ENCODE results near the gene JARID2.

The JARID2 gene

GRCh38 chr6:15475872-15476271 is 230.0 kb downstream of the JARID2 start:
- no peak for DNase-seq

- peak; percentile 9 for DNase-seq
These were observed 230.9 kb downstream of the JARID2 start for GRCh38 chr6:15476631-15477380.

- DNase-seq, result no peak
These were observed 231.9 kb downstream of the JARID2 start for GRCh38 chr6:15477746-15478145.

- peak; percentile 23 for DNase-seq
These were observed 233.9 kb downstream of the JARID2 start for GRCh38 chr6:15479761-15480160.

- no peak for DNase-seq
These were observed 234.7 kb downstream of the JARID2 start for GRCh38 chr6:15480525-15480924.

GRCh38 chr6:15481390-15482291 is 235.8 kb downstream of the JARID2 start:
- DNase-seq, result no peak

- DNase-seq, result peak; percentile 27
These were observed 237.2 kb downstream of the JARID2 start for GRCh38 chr6:15483060-15483459.

- DNase-seq, result no peak
These were observed 238.3 kb downstream of the JARID2 start for GRCh38 chr6:15484140-15484539.

- no peak for DNase-seq
These were observed 239.0 kb downstream of the JARID2 start for GRCh38 chr6:15484821-15485220.

- DNase-seq, result no peak
These were observed 240.1 kb downstream of the JARID2 start for GRCh38 chr6:15485936-15486335.

- DNase-seq, result no peak
These were observed 241.4 kb downstream of the JARID2 start for GRCh38 chr6:15487262-15487661.

GRCh38 chr6:15489261-15489962 is 243.5 kb downstream of the JARID2 start:
- DNase-seq, result no peak

- no peak for DNase-seq
These were observed 244.6 kb downstream of the JARID2 start for GRCh38 chr6:15490242-15491100.

GRCh38 chr6:15491255-15491985 is 245.6 kb downstream of the JARID2 start:
- peak; percentile 74 for DNase-seq

GRCh38 chr6:15491986-15492269 is 246.1 kb downstream of the JARID2 start:
- no peak for DNase-seq

- peak; percentile 57 for DNase-seq
These were observed 247.7 kb downstream of the JARID2 start for GRCh38 chr6:15493437-15494168.

GRCh38 chr6:15495375-15495901 is 249.6 kb downstream of the JARID2 start:
- DNase-seq, result peak; percentile 16

GRCh38 chr6:15496345-15497131 is 250.7 kb downstream of the JARID2 start:
- DNase-seq, result no peak

- no peak for DNase-seq
These were observed 252.8 kb downstream of the JARID2 start for GRCh38 chr6:15498640-15499039.

GRCh38 chr6:15499125-15499524 is 253.3 kb downstream of the JARID2 start:
- DNase-seq, result no peak

Data from fibroblast of skin of scalp (primary cell).